ENCODE data around the gene TAF10. TPM values are rescaled to one million over a fixed set of nuclear protein-coding genes. Genes with fewer than 3 reads are reported as not detected.

The TAF10 gene
- polyA plus RNA-seq, 1 of the 3 experiments (the other 2 are of a cell fraction) = 213 TPM

- CTCF ChIA-PET = no interaction called here
- H3F3A ChIP-seq (replicated peaks; ENCODE audit: insufficient read depth) = no peaks in the 10 kb centered on the region
- no peaks in the 10 kb centered on the region for H3K4me1 ChIP-seq (ENCODE audit: control insufficient read depth in 1 of 2, insufficient read depth in 2 of 2, low read depth in 1 of 2, low read length in 1 of 2)
- no peak for DNase-seq
- TF ChIP-seq TEAD4 (IDR thresholded peaks at IDR 0.05; ENCODE audit: borderline replicate concordance, insufficient read depth) (no peak), CHD2 (IDR thresholded peaks at IDR 0.05; ENCODE audit: low read length, partially characterized antibody) (no peak), USF1 (IDR thresholded peaks at IDR 0.05; ENCODE audit: borderline replicate concordance, low read depth) (no peak), POLR2AphosphoS5 (IDR thresholded peaks at IDR 0.05; ENCODE audit: low read depth, low read length) (no peak), SMC3 (IDR thresholded peaks at IDR 0.05; ENCODE audit: low read depth, low read length) (no peak), GABPA (IDR thresholded peaks at IDR 0.05; ENCODE audit: low read depth) (no peak), RFX5 (IDR thresholded peaks at IDR 0.05; ENCODE audit: low read length) (no peak), EP300 (IDR thresholded peaks at IDR 0.05; ENCODE audit: borderline replicate concordance in 1 of 2, low read depth in 1 of 2, low read length in 1 of 2) (no peak), RAD21 (IDR thresholded peaks at IDR 0.05; ENCODE audit: low read length) (no peak), USF2 (IDR thresholded peaks at IDR 0.05; ENCODE audit: borderline replicate concordance, low read depth, low read length) (no peak), PBX3 (IDR thresholded peaks at IDR 0.05) (no peak), MEF2A (IDR thresholded peaks at IDR 0.05; ENCODE audit: borderline replicate concordance, low read depth) (no peak)
- POLR2A ChIA-PET = no interaction called here
- no peak overlapping the region for H3K4me2 ChIP-seq
- H2AFZ ChIP-seq (ENCODE audit: low read depth) = no peak overlapping the region
- no peaks in the 10 kb centered on the region for H3K79me2 ChIP-seq (ENCODE audit: insufficient read depth)
- no peak overlapping the region for H3K27ac ChIP-seq (ENCODE audit: low read depth in 2 of 2, low read length in 1 of 2)
- WGBS (ENCODE audit: low lambda C conversion rate) = 90% methylated on average over 12 of the region's 24 CpGs
- no peak overlapping the region for H3K4me3 ChIP-seq (ENCODE audit: low read depth in 2 of 2, low read length in 1 of 2)
- H4K20me1 ChIP-seq (ENCODE audit: insufficient read depth) = no peaks in the 10 kb centered on the region
- H3K36me3 ChIP-seq (replicated peaks in 1 of 2; ENCODE audit: control insufficient read depth in 1 of 2, insufficient read depth in 2 of 2, low read length in 1 of 2) = peaks cover 0 to 28% of the 10 kb centered on the region in 2 experiments
- no peaks in the 10 kb centered on the region for H3K9me2 ChIP-seq
- H3K9ac ChIP-seq = no peak overlapping the region
- no peaks in the 10 kb centered on the region for H3K9me3 ChIP-seq
- no peaks in the 10 kb centered on the region for H3K27me3 ChIP-seq (ENCODE audit: insufficient read depth)
These were observed 17.5 kb upstream of the TAF10 start for GRCh38 chr11:6629573-6629891.

- POLR2A ChIA-PET = no interaction called here
- Histone ChIP-seq H3K9me2 (no peaks in the 10 kb centered on the region), H3K9ac (no peak overlapping the region), H3K4me2 (no peak overlapping the region), H3F3A (replicated peaks; ENCODE audit: insufficient read depth) (no peaks in the 10 kb centered on the region), H2AFZ (ENCODE audit: low read depth) (no peak overlapping the region), H3K4me3 (ENCODE audit: low read depth in 2 of 2, low read length in 1 of 2) (no peak overlapping the region), H3K27ac (ENCODE audit: low read depth in 2 of 2, low read length in 1 of 2) (no peak overlapping the region), H3K9me3 (no peaks in the 10 kb centered on the region), H4K20me1 (ENCODE audit: insufficient read depth) (no peaks in the 10 kb centered on the region), H3K79me2 (ENCODE audit: insufficient read depth) (no peaks in the 10 kb centered on the region), H3K27me3 (ENCODE audit: insufficient read depth) (no peaks in the 10 kb centered on the region), H3K4me1 (ENCODE audit: control insufficient read depth in 1 of 2, insufficient read depth in 2 of 2, low read depth in 1 of 2, low read length in 1 of 2) (no peaks in the 10 kb centered on the region), H3K36me3 (replicated peaks in 1 of 2; ENCODE audit: control insufficient read depth in 1 of 2, insufficient read depth in 2 of 2, low read length in 1 of 2) (peaks cover 0 to 28% of the 10 kb centered on the region in 2 experiments)
- no peak for DNase-seq
- TF ChIP-seq RAD21 (IDR thresholded peaks at IDR 0.05; ENCODE audit: low read length) (no peak), USF2 (IDR thresholded peaks at IDR 0.05; ENCODE audit: borderline replicate concordance, low read depth, low read length) (no peak), MAX (IDR thresholded peaks at IDR 0.05; ENCODE audit: low read depth) (no peak), RCOR1 (IDR thresholded peaks at IDR 0.05; ENCODE audit: low read length) (no peak), MXI1 (IDR thresholded peaks at IDR 0.05; ENCODE audit: low read depth, low read length) (no peak)
- CTCF ChIA-PET = no interaction called here
- WGBS (ENCODE audit: low lambda C conversion rate) = 90% methylated on average over 2 of the region's 4 CpGs
These were observed 16.5 kb upstream of the TAF10 start for GRCh38 chr11:6628526-6628925.

Data from SK-N-SH (cell line).